GM23248 (cell line): ENCODE measurements around the gene SIVA1. TPM values are rescaled to one million over a fixed set of nuclear protein-coding genes. Genes with fewer than 3 reads are reported as not detected.

ENCODE experiments used
- DNase-seq: peaks from one replicate; pipeline ENCODE4 v3.0.0-alpha.2; 2015
- H2AFZ ChIP-seq: fragments of 200-600 bp; sonication (generic); 2 replicates; pipeline ENCODE4 v1.6.1; 2016; ENCODE audit warnings: antibody characterized with exemption
- H3F3A ChIP-seq: fragments of 200-600 bp; sonication (generic); 2 replicates; pipeline ENCODE4 v1.6.1; 2016; ENCODE audit warnings: mild to moderate bottlenecking, antibody characterized with exemption, mixed run types; ENCODE audit not compliant: insufficient read depth
- H3K27ac ChIP-seq: fragments of 200-600 bp; sonication (generic); 2 replicates; pipeline ENCODE4 v1.5.1; 2016; ENCODE audit warnings: mild to moderate bottlenecking
- H3K27me3 ChIP-seq: fragments of 200-600 bp; sonication (generic); replicated peaks from 2 replicates; pipeline ENCODE4 v1.6.1; 2016; ENCODE audit warnings: mild to moderate bottlenecking; ENCODE audit not compliant: insufficient read depth
- H3K36me3 ChIP-seq: fragments of 200-600 bp; sonication (generic); 2 replicates; pipeline ENCODE4 v1.6.1; 2016; ENCODE audit warnings: low read depth, mild to moderate bottlenecking
- H3K4me1 ChIP-seq: fragments of 200-600 bp; sonication (generic); 2 replicates; pipeline ENCODE4 v1.6.1; 2016; ENCODE audit warnings: mild to moderate bottlenecking; ENCODE audit not compliant: insufficient read depth
- H3K4me2 ChIP-seq: fragments of 200-600 bp; sonication (generic); one replicate; pipeline ENCODE4 v1.6.1; 2016; ENCODE audit warnings: mild to moderate bottlenecking; ENCODE audit not compliant: unreplicated experiment
- H3K4me3 ChIP-seq: fragments of 200-600 bp; sonication (generic); 2 replicates; pipeline ENCODE4 v1.5.1; 2016; ENCODE audit warnings: mild to moderate bottlenecking
- H3K79me2 ChIP-seq: fragments of 200-600 bp; sonication (generic); 2 replicates; pipeline ENCODE4 v1.6.1; 2016; ENCODE audit warnings: mild to moderate bottlenecking; ENCODE audit not compliant: insufficient read depth
- H3K9ac ChIP-seq: fragments of 200-600 bp; sonication (generic); 2 replicates; pipeline ENCODE4 v1.6.1; 2016; ENCODE audit warnings: mild to moderate bottlenecking
- H3K9me2 ChIP-seq: fragments of 200-600 bp; sonication (generic); 2 replicates; pipeline ENCODE4 v1.6.1; 2016; ENCODE audit warnings: mixed run types, mild to moderate bottlenecking, moderate library complexity; ENCODE audit not compliant: insufficient read depth
- H3K9me3 ChIP-seq: fragments of 200-600 bp; sonication (generic); one replicate; pipeline ENCODE4 v1.6.1; 2017; ENCODE audit warnings: low read depth
- H4K20me1 ChIP-seq: fragments of 200-600 bp; sonication (generic); 2 replicates; pipeline ENCODE4 v1.6.0; 2016; ENCODE audit not compliant: insufficient read depth
- EZH2 ChIP-seq: fragments of 200-600 bp; sonication (generic); IDR thresholded peaks from 2 replicates; pipeline ENCODE4 v1.6.1; 2018; ENCODE audit warnings: antibody characterized with exemption, mild to moderate bottlenecking; ENCODE audit not compliant: insufficient read depth, poor library complexity, severe bottlenecking
- EZH2phosphoT487 ChIP-seq: fragments of 200-600 bp; sonication (generic); IDR thresholded peaks from 2 replicates; pipeline ENCODE4 v1.6.1; 2018; ENCODE audit warnings: antibody characterized with exemption, moderate library complexity, mild to moderate bottlenecking, low read depth; ENCODE audit not compliant: insufficient read depth
- WGBS, 2 experiments: methylation state at CpG; one replicate each; pipeline ENCODE4 v1.1.6; 2015 to 2017; ENCODE audit warnings: low lambda C conversion rate in 2 of 2, low coverage in 1 of 2; ENCODE audit errors: missing lambda C conversion rate in 2 of 2; 5-methylcytosine and 5-hydroxymethylcytosine counted together
- in situ Hi-C: fragments of 300-500 bp; cut with MboI; formaldehyde crosslinking; loops from 2 replicates; pipeline ENCODE4 v1.15.0; 2020
- polyA plus RNA-seq: library from polyadenylated mRNA; unstranded; fragments of >200 nt; fragmentation: Nextera tagmentation; extraction: Ambion mirVana; gene quantifications from 2 replicates; pipeline ENCODE4 v1.2.1, GENCODE V29; 2016
- total RNA-seq: library from RNA; depleted of rRNA; stranded (reverse); fragments of >200 nt; shearing (Covaris generic); gene quantifications from 2 replicates; pipeline ENCODE4 v1.2.3, GENCODE V29; 2014

The SIVA1 gene
- total and polyA plus RNA-seq, 2 experiments from 2014 or later: 132 to 174 TPM

- 56 to 59% methylated on average over 16 to 18 of the region's 18 CpGs for WGBS, 2 experiments
- H3K9ac ChIP-seq: no peak overlapping the region
- no peak for TF ChIP-seq EZH2
- TF ChIP-seq EZH2phosphoT487: no peak
- no peak overlapping the region for H3K4me2 ChIP-seq
- peaks cover 19% of the 10 kb centered on the region for H3K4me1 ChIP-seq
- in situ Hi-C loops: no loop called here
- no peaks in the 10 kb centered on the region for H3K27me3 ChIP-seq
- no peaks in the 10 kb centered on the region for H3K9me3 ChIP-seq
- H3F3A ChIP-seq: peaks cover 21% of the 10 kb centered on the region
- 0 out of 2 replicates have a peak, but pooled peaks cover 5% of the 10 kb centered on the region for H4K20me1 ChIP-seq
- H3K36me3 ChIP-seq: no peaks in the 10 kb centered on the region
- no peak overlapping the region for H3K4me3 ChIP-seq
- peaks cover 26% of the 10 kb centered on the region for H3K79me2 ChIP-seq
- no peak overlapping the region for H2AFZ ChIP-seq
- no peak overlapping the region for H3K27ac ChIP-seq
- DNase-seq: no peak
- H3K9me2 ChIP-seq: no peaks in the 10 kb centered on the region
Measured at GRCh38 chr14:104797115-104798044, 44.4 kb downstream of the SIVA1 start.

- TF ChIP-seq EZH2phosphoT487 (no peak), EZH2 (no peak)
- no peak for DNase-seq
- H3K9ac ChIP-seq: no peak overlapping the region
- peaks cover 14% of the 10 kb centered on the region for H3K79me2 ChIP-seq
- H4K20me1 ChIP-seq: 0 out of 2 replicates have a peak, but pooled peaks cover 4% of the 10 kb centered on the region
- H3K9me3 ChIP-seq: no peaks in the 10 kb centered on the region
- H3K36me3 ChIP-seq: no peaks in the 10 kb centered on the region
- in situ Hi-C loops: no loop called here
- no peak overlapping the region for H3K4me3 ChIP-seq
- no peaks in the 10 kb centered on the region for H3K27me3 ChIP-seq
- 0 out of 2 replicates have a peak overlapping the region, but pooled peaks have one; percentile 9 for H2AFZ ChIP-seq
- H3F3A ChIP-seq: peaks cover 21% of the 10 kb centered on the region
- H3K27ac ChIP-seq: no peak overlapping the region
- 74 to 75% methylated on average over 16 of the region's 16 CpGs for WGBS, 2 experiments
- H3K4me2 ChIP-seq: no peak overlapping the region
- H3K4me1 ChIP-seq: peaks cover 13% of the 10 kb centered on the region
- H3K9me2 ChIP-seq: no peaks in the 10 kb centered on the region
Measured at GRCh38 chr14:104798300-104799243, 45.6 kb downstream of the SIVA1 start.

- H3K9ac ChIP-seq: peak overlapping the region; percentile 65
- H3K27ac ChIP-seq: no peak overlapping the region
Measured at GRCh38 chr14:104799244-104800014, 46.5 kb downstream of the SIVA1 start.

More at GRCh38 chr14:104799244-104800014, 46.5 kb downstream of the SIVA1 start:
- H3K9me3 ChIP-seq: no peaks in the 10 kb centered on the region
- no peak for TF ChIP-seq EZH2phosphoT487
- H2AFZ ChIP-seq: peak overlapping the region; percentile 73
- peaks cover 21% of the 10 kb centered on the region for H3F3A ChIP-seq
- 15 to 21% methylated on average over 21 of the region's 21 CpGs for WGBS, 2 experiments
- no peaks in the 10 kb centered on the region for H4K20me1 ChIP-seq
- peak overlapping the region; percentile 55; the same call in 1 of the 2 replicates for H3K4me3 ChIP-seq
- no peaks in the 10 kb centered on the region for H3K36me3 ChIP-seq
- DNase-seq: peak; percentile 28
- no peak overlapping the region for H3K4me2 ChIP-seq
- peaks cover 5% of the 10 kb centered on the region for H3K79me2 ChIP-seq
- in situ Hi-C loops: no loop called here
- no peaks in the 10 kb centered on the region for H3K27me3 ChIP-seq
- no peaks in the 10 kb centered on the region for H3K9me2 ChIP-seq
- 0 out of 2 replicates have a peak, but pooled peaks cover 6% of the 10 kb centered on the region for H3K4me1 ChIP-seq
